GM21381 (cell line): Measurements from ENCODE around the gene ELL2.

Source experiments
- ATAC-seq: cut with Tn5 transposase; IDR thresholded peaks from one replicate; pipeline ENCODE4 v1.9.1; 2021; ENCODE audit warnings: mild to moderate bottlenecking, moderate library complexity; ENCODE audit not compliant: unreplicated experiment

Gene ELL2

GRCh38 chr5:95983509-95983908 lies 21.9 kb upstream of the ELL2 start:
- no peak for ATAC-seq

- ATAC-seq = no peak
Measured at GRCh38 chr5:95983080-95983479, 21.4 kb upstream of the ELL2 start.

GRCh38 chr5:95976606-95977005 lies 15.0 kb upstream of the ELL2 start:
- ATAC-seq = no peak

- no peak for ATAC-seq
Measured at GRCh38 chr5:95975703-95976102, 14.1 kb upstream of the ELL2 start.

GRCh38 chr5:95973793-95974325 lies 12.2 kb upstream of the ELL2 start:
- ATAC-seq = peak; percentile 99

GRCh38 chr5:95972196-95972595 lies 10.5 kb upstream of the ELL2 start:
- ATAC-seq = no peak

- ATAC-seq = no peak
Measured at GRCh38 chr5:95970359-95970704, 8.7 kb upstream of the ELL2 start.

GRCh38 chr5:95969651-95970358 lies 8.2 kb upstream of the ELL2 start:
- no peak for ATAC-seq

- ATAC-seq = no peak
Measured at GRCh38 chr5:95969055-95969454, 7.4 kb upstream of the ELL2 start.

- no peak for ATAC-seq
Measured at GRCh38 chr5:95967236-95967635, 5.6 kb upstream of the ELL2 start.

- no peak for ATAC-seq
Measured at GRCh38 chr5:95966005-95966404, 4.4 kb upstream of the ELL2 start.

- no peak for ATAC-seq
Measured at GRCh38 chr5:95963650-95964410, 2.2 kb upstream of the ELL2 start.

- ATAC-seq = no peak
Measured at GRCh38 chr5:95962785-95963184, 1.1 kb upstream of the ELL2 start.

GRCh38 chr5:95962475-95962773 lies 773 bp upstream of the ELL2 start:
- ATAC-seq = no peak

GRCh38 chr5:95960667-95961616 lies 709 bp downstream of the ELL2 start:
- peak; percentile 54 for ATAC-seq

- no peak for ATAC-seq
Measured at GRCh38 chr5:95959888-95960666, 1.6 kb downstream of the ELL2 start.

- ATAC-seq = no peak
Measured at GRCh38 chr5:95959051-95959887, 2.4 kb downstream of the ELL2 start.

GRCh38 chr5:95958310-95959014 lies 3.2 kb downstream of the ELL2 start:
- no peak for ATAC-seq

- no peak for ATAC-seq
Measured at GRCh38 chr5:95957561-95958203, 4.0 kb downstream of the ELL2 start.
